HepG2 (cell line): ENCODE results near the gene DNASE1L2. TPM values are rescaled to one million over a fixed set of nuclear protein-coding genes. Genes with fewer than 3 reads are reported as not detected.

ENCODE experiments used
- ATAC-seq: fragments of 200-7000 bp; cut with Tn5 transposase; 3 replicates; pipeline ENCODE4 v1.9.1; 2020; ENCODE audit warnings: mild to moderate bottlenecking, moderate library complexity
- BruUV-seq: library from RNA; stranded (reverse); fragments of 400-500 nt; replicated peaks from 2 replicates; lab custom pipeline; 2021; lab: Mats Ljungman, UMichigan
- CTCF ChIA-PET: fragments of 300-600 bp; formaldehyde crosslinking; extraction: SDS; loops from one replicate; lab custom pipeline; 2021; ENCODE audit warnings: low total read pairs, inconsistent platforms, low intra/inter-chr PET ratio; lab: Yijun Ruan, JAX
- POLR2A ChIA-PET: fragments of 350-600 bp; sonication (Branson Sonifier 250); formaldehyde crosslinking; loops from one replicate; lab custom pipeline; 2020; ENCODE audit warnings: antibody characterized with exemption, inconsistent platforms; lab: Yijun Ruan, JAX
- DNase-seq: peaks from one replicate; pipeline ENCODE4 v3.0.0-alpha.2; 2015; ENCODE audit warnings: low spot score
- FAIRE-seq: peaks from 3 replicates; lab custom pipeline; 2011; peaks lifted over from hg19 to GRCh38; lab: Jason Lieb, UNC
- H2AFZ ChIP-seq: one replicate; pipeline ENCODE4 v1.6.1; 2011; ENCODE audit warnings: low read length, inconsistent platforms
- H3K27ac ChIP-seq: fragments of 300-600 bp; 3 replicates; pipeline ENCODE4 v1.8.0; 2011; ENCODE audit warnings: mixed run types, mild to moderate bottlenecking, mixed read lengths, low read length, inconsistent platforms; ENCODE audit not compliant: insufficient read depth; ENCODE audit errors: extremely low read length
- H3K27me3 ChIP-seq, 2 experiments: fragments of 200-600 bp in 1 of 2; 2 replicates in 1 of 2; 3 replicates in 1 of 2; pipeline versions ENCODE4 v1.6.0 to v1.8.0; 2011; ENCODE audit warnings: low read length in 2 of 2, mild to moderate bottlenecking in 2 of 2, moderate library complexity in 2 of 2, inconsistent platforms in 1 of 2; ENCODE audit not compliant: insufficient read depth in 2 of 2, control insufficient read depth in 1 of 2
- H3K36me3 ChIP-seq, 2 experiments: fragments of 200-600 bp in 1 of 2; replicated peaks in 1 of 2; 2 replicates in 1 of 2; 3 replicates in 1 of 2; pipeline versions ENCODE4 v1.5.1 to v1.8.0; 2011; ENCODE audit warnings: low read length in 2 of 2, inconsistent platforms in 1 of 2; ENCODE audit not compliant: insufficient read depth in 2 of 2, control insufficient read depth in 1 of 2
- H3K4me1 ChIP-seq: 2 replicates; pipeline ENCODE4 v1.5.1; 2012; ENCODE audit warnings: low read length, inconsistent platforms; ENCODE audit not compliant: insufficient read depth
- H3K4me2 ChIP-seq: 2 replicates; pipeline ENCODE4 v1.6.0; 2011; ENCODE audit warnings: low read depth, low read length, inconsistent platforms
- H3K4me3 ChIP-seq, 3 experiments: fragments of 200-600 bp in 1 of 3; sonication (generic), shearing (Covaris generic) in 1 of 3; replicated peaks in 1 of 3; 2 replicates each; pipeline ENCODE4 v1.5.1; 2011 to 2016; ENCODE audit warnings: low read length in 3 of 3, inconsistent platforms in 2 of 3, low read depth in 2 of 3, mild to moderate bottlenecking in 2 of 3, control low read depth in 1 of 3, mixed read lengths in 1 of 3; ENCODE audit not compliant: insufficient read depth in 1 of 3
- H3K79me2 ChIP-seq: one replicate; pipeline ENCODE4 v1.6.1; 2011; ENCODE audit warnings: low read length, inconsistent platforms; ENCODE audit not compliant: insufficient read depth
- H3K9ac ChIP-seq: 2 replicates; pipeline ENCODE4 v1.6.0; 2011; ENCODE audit warnings: mild to moderate bottlenecking, low read depth, low read length, inconsistent platforms; ENCODE audit not compliant: insufficient read depth
- H3K9me3 ChIP-seq: 2 replicates; pipeline ENCODE4 v1.5.1; 2012; ENCODE audit warnings: mild to moderate bottlenecking, low read length
- H4K20me1 ChIP-seq: 2 replicates; pipeline ENCODE4 v1.6.0; 2011; ENCODE audit warnings: inconsistent platforms, mild to moderate bottlenecking, low read length, moderate library complexity; ENCODE audit not compliant: insufficient read depth
- ATM ChIP-seq: fragments of 450-650 bp; IDR thresholded peaks from 2 replicates; pipeline ENCODE4 v1.7.1; 2017; ENCODE audit warnings: mild to moderate bottlenecking, borderline replicate concordance
- BHLHE40 ChIP-seq: IDR thresholded peaks from 2 replicates; pipeline ENCODE4 v1.6.1; 2011; ENCODE audit warnings: low read length, improper control_type of control experiment
- HHEX ChIP-seq: IDR thresholded peaks from 2 replicates; pipeline ENCODE4 v1.6.1; 2016; ENCODE audit warnings: control low read depth
- MTA3 ChIP-seq: sonication (generic); formaldehyde crosslinking; IDR thresholded peaks from 2 replicates; pipeline ENCODE4 v1.4.0; 2020; ENCODE audit warnings: missing genetic modification reagents
- MTERF4 ChIP-seq: sonication (generic); formaldehyde crosslinking; IDR thresholded peaks from 2 replicates; pipeline ENCODE4 v1.8.0; 2023; ENCODE audit warnings: mild to moderate bottlenecking, missing genetic modification reagents
- NCOA5 ChIP-seq: sonication (generic); formaldehyde crosslinking; IDR thresholded peaks from 2 replicates; pipeline ENCODE4 v1.4.0; 2020; ENCODE audit warnings: missing genetic modification reagents
- RBM39 ChIP-seq: fragments of 200-400 bp; formaldehyde crosslinking; IDR thresholded peaks from one replicate; pipeline ENCODE4 v1.6.1; 2018; ENCODE audit warnings: antibody characterized with exemption, mild to moderate bottlenecking, low read depth, low read length; ENCODE audit not compliant: poor library complexity, severe bottlenecking
- SP4 ChIP-seq: sonication (generic); formaldehyde crosslinking; IDR thresholded peaks from 2 replicates; pipeline ENCODE4 v1.8.1; 2023; ENCODE audit warnings: mild to moderate bottlenecking, missing genetic modification reagents
- ZBTB37 ChIP-seq: sonication (generic); formaldehyde crosslinking; IDR thresholded peaks from 2 replicates; pipeline ENCODE4 v1.4.0; 2020; ENCODE audit warnings: mild to moderate bottlenecking, missing genetic modification reagents
- ZBTB38 ChIP-seq: sonication (generic); formaldehyde crosslinking; IDR thresholded peaks from 2 replicates; pipeline ENCODE4 v1.5.1; 2020; ENCODE audit warnings: mild to moderate bottlenecking, missing genetic modification reagents
- ZFP82 ChIP-seq: sonication (generic); formaldehyde crosslinking; IDR thresholded peaks from 2 replicates; pipeline ENCODE4 v1.5.1; 2020; ENCODE audit warnings: mild to moderate bottlenecking, missing genetic modification reagents, borderline replicate concordance
- ZNF121 ChIP-seq: sonication (generic); formaldehyde crosslinking; IDR thresholded peaks from 2 replicates; pipeline ENCODE4 v1.5.0; 2020; ENCODE audit warnings: mild to moderate bottlenecking, missing genetic modification reagents
- ZNF235 ChIP-seq: sonication (generic); formaldehyde crosslinking; IDR thresholded peaks from 2 replicates; pipeline ENCODE4 v1.8.1; 2023; ENCODE audit warnings: mild to moderate bottlenecking, missing genetic modification reagents, borderline replicate concordance
- ZNF501 ChIP-seq: sonication (generic); formaldehyde crosslinking; IDR thresholded peaks from 2 replicates; pipeline ENCODE4 v1.5.1; 2020; ENCODE audit warnings: mild to moderate bottlenecking, moderate library complexity, missing genetic modification reagents
- ZNF639 ChIP-seq: conservative IDR thresholded peaks from 2 replicates; pipeline ENCODE4 v1.6.1; 2018; ENCODE audit warnings: missing genetic modification reagents
- ZNF800 ChIP-seq: sonication (generic); formaldehyde crosslinking; IDR thresholded peaks from 2 replicates; pipeline ENCODE4 v1.4.0; 2020; ENCODE audit warnings: missing genetic modification reagents
- WGBS: methylation state at CpG from one replicate; pipeline ENCODE4 v1.1.6; 2017; ENCODE audit warnings: low lambda C conversion rate; 5-methylcytosine and 5-hydroxymethylcytosine counted together
- in situ Hi-C: cut with HindIII; loops from 2 replicates; pipeline ENCODE4 v1.10.0; 2017; ENCODE audit warnings: low pct_unique_long_range_greater_than_20kb; ENCODE audit not compliant: extremely low pct_ligation_motif_present
- intact Hi-C: fragments of 100-400 bp; cut with micrococcal nuclease; formaldehyde crosslinking; loops from one replicate; pipeline ENCODE4 v1.10.0; 2022; ENCODE audit not compliant: unreplicated experiment
- polyA plus RNA-seq, 8 experiments: library from polyadenylated mRNA; depleted of rRNA in 3 of 8; stranded (reverse) in 7 of 8; unstranded in 1 of 8; fragments of >200 nt; fragmentation: Illumina TruSeq in 4 of 8; extraction: Trizol in 4 of 8; gene quantifications; 2 replicates each; pipeline versions ENCODE4 v1.2.1 to v1.2.3, GENCODE V29; 2011 to 2016; ENCODE audit warnings: low read depth in 4 of 8, missing spikeins in 1 of 8, mixed read lengths in 1 of 8; ENCODE audit not compliant: insufficient read depth in 1 of 8
- total RNA-seq, 5 experiments: library from RNA; depleted of rRNA; stranded (reverse); fragments of >200 nt; fragmentation: Illumina TruSeq; extraction: Trizol; gene quantifications; 2 replicates each; pipeline ENCODE4 v1.2.3, GENCODE V29; 2016; ENCODE audit warnings: low read depth in 1 of 5

The DNASE1L2 gene
- total and polyA plus RNA-seq, 2 of the 13 experiments (the other 11 are each of a cell fraction or from before 2014, with no cell fraction given): 0.44 to 0.50 TPM

GRCh38 chr16:2243781-2244180 is 7.5 kb downstream of the DNASE1L2 start:
- ChIA-PET POLR2A (no interaction called here), CTCF (no interaction called here)

More at GRCh38 chr16:2243781-2244180, 7.5 kb downstream of the DNASE1L2 start:
- intact Hi-C loops: no loop called here
- ATAC-seq (no peak), DNase-seq (no peak), FAIRE-seq (no peak)
- BruUV-seq: no TSS peak
- in situ Hi-C loops: no loop called here
- Histone ChIP-seq H3K79me2 (peaks cover 7% of the 10 kb centered on the region), H3K27me3 (no peaks in the 10 kb centered on the region), H3K4me1 (peaks cover 10% of the 10 kb centered on the region), H4K20me1 (no peaks in the 10 kb centered on the region), H3K27ac (no peak overlapping the region), H3K9ac (no peak overlapping the region), H3K9me3 (no peaks in the 10 kb centered on the region), H2AFZ (no peak overlapping the region), H3K36me3 (peaks cover 25 to 47% of the 10 kb centered on the region in 2 experiments; a peak in 4 of 5 replicates), H3K4me3 (no peak overlapping the region), H3K4me2 (no peak overlapping the region)
- TF ChIP-seq ZBTB37 (CRISPR knock-in tag): no peak
- no peak for TF ChIP-seq BHLHE40
- TF ChIP-seq ZNF800: no peak
- no peak for TF ChIP-seq ATM
- no peak for TF ChIP-seq ZFP82
- TF ChIP-seq ZNF501 (CRISPR knock-in tag): no peak
- no peak for TF ChIP-seq NCOA5 (CRISPR knock-in tag)
- TF ChIP-seq RBM39: no peak
- no peak for TF ChIP-seq ZBTB38 (CRISPR knock-in tag)
- no peak for TF ChIP-seq HHEX
- TF ChIP-seq MTA3 (CRISPR knock-in tag): no peak
- no peak for TF ChIP-seq SP4 (CRISPR knock-in tag)
- TF ChIP-seq ZNF235: no peak
- no peak for TF ChIP-seq ZNF639 (CRISPR knock-in tag)
- no peak for TF ChIP-seq MTERF4 (CRISPR knock-in tag)
- TF ChIP-seq ZNF121 (CRISPR knock-in tag): no peak
- 98% methylated on average over 8 of the region's 11 CpGs for WGBS
